IPS-20b (cell line): ENCODE results near the gene CCDC57.

ENCODE experiments used
- H3K27ac ChIP-seq: one replicate; pipeline ENCODE4 v1.5.1; 2013; ENCODE audit warnings: low read length
- H3K27me3 ChIP-seq: 2 replicates; pipeline ENCODE4 v1.6.1; 2013; ENCODE audit warnings: mild to moderate bottlenecking, low read length, inconsistent platforms; ENCODE audit not compliant: insufficient read depth
- H3K36me3 ChIP-seq: 2 replicates; pipeline ENCODE4 v1.6.1; 2013; ENCODE audit warnings: low read depth, mild to moderate bottlenecking, inconsistent platforms, low read length, moderate library complexity; ENCODE audit not compliant: insufficient read depth
- H3K4me1 ChIP-seq: 2 replicates; pipeline ENCODE4 v1.6.1; 2013; ENCODE audit warnings: mild to moderate bottlenecking, control low read depth, inconsistent platforms, low read length, moderate library complexity; ENCODE audit not compliant: insufficient read depth
- H3K4me3 ChIP-seq: 2 replicates; pipeline ENCODE4 v1.5.1; 2013; ENCODE audit warnings: mild to moderate bottlenecking, low read length, inconsistent platforms
- H3K9ac ChIP-seq: 2 replicates; pipeline ENCODE4 v1.6.1; 2013; ENCODE audit warnings: low read depth, mild to moderate bottlenecking, inconsistent platforms, low read length, moderate library complexity
- H3K9me3 ChIP-seq: 2 replicates; pipeline ENCODE4 v1.6.1; 2013; ENCODE audit warnings: mild to moderate bottlenecking, low read depth, low read length, inconsistent platforms; ENCODE audit not compliant: insufficient read depth

The CCDC57 gene

GRCh38 chr17:82126556-82127314 is 85.9 kb downstream of the CCDC57 start:
- Histone ChIP-seq H3K27ac (no peak overlapping the region), H3K27me3 (no peaks in the 10 kb centered on the region), H3K9ac (no peak overlapping the region)

DNA sequence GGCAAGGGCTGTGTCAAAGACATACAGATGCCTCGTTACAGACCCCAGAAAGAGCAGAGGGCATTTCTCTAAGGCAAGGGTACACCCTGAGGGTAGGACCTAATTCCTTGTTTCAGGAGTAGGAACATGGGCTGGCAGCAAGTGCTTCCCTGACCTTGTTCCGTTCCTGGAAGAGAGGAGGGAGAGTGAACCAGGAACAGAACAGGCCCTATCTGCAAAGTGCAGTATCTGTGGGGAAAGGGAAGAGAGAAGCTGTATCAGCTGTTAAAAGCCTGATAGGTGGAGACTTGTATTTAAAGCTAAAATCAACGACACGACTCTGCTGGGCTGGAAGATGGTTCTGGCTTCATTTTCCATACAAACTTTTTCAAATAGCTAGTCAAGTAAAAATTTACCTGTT is 88.5 kb downstream of the CCDC57 start:
- Histone ChIP-seq H3K27ac (no peak overlapping the region), H3K9me3 (no peaks in the 10 kb centered on the region), H3K4me1 (no peaks in the 10 kb centered on the region), H3K27me3 (no peaks in the 10 kb centered on the region), H3K36me3 (no peaks in the 10 kb centered on the region), H3K4me3 (no peak overlapping the region), H3K9ac (no peak overlapping the region)

More at GRCh38 chr17:82126556-82127314, 85.9 kb downstream of the CCDC57 start:
- no peak overlapping the region for H3K4me3 ChIP-seq
- H3K4me1 ChIP-seq = no peaks in the 10 kb centered on the region
- no peaks in the 10 kb centered on the region for H3K36me3 ChIP-seq
- no peaks in the 10 kb centered on the region for H3K9me3 ChIP-seq

- H3K9me3 ChIP-seq = no peaks in the 10 kb centered on the region
- H3K36me3 ChIP-seq = no peaks in the 10 kb centered on the region
- H3K4me1 ChIP-seq = peaks cover 7% of the 10 kb centered on the region
- H3K27me3 ChIP-seq = no peaks in the 10 kb centered on the region
- H3K27ac ChIP-seq = no peak overlapping the region
- no peak overlapping the region for H3K4me3 ChIP-seq
- H3K9ac ChIP-seq = no peak overlapping the region
Measured at GRCh38 chr17:82121660-82122629, 90.7 kb downstream of the CCDC57 start.

- no peaks in the 10 kb centered on the region for H3K9me3 ChIP-seq
- H3K4me1 ChIP-seq = peaks cover 7% of the 10 kb centered on the region
- H3K36me3 ChIP-seq = no peaks in the 10 kb centered on the region
- H3K9ac ChIP-seq = no peak overlapping the region
- no peak overlapping the region for H3K4me3 ChIP-seq
- no peak overlapping the region for H3K27ac ChIP-seq
- no peaks in the 10 kb centered on the region for H3K27me3 ChIP-seq
Measured at GRCh38 chr17:82121246-82121645, 91.4 kb downstream of the CCDC57 start.

DNA sequence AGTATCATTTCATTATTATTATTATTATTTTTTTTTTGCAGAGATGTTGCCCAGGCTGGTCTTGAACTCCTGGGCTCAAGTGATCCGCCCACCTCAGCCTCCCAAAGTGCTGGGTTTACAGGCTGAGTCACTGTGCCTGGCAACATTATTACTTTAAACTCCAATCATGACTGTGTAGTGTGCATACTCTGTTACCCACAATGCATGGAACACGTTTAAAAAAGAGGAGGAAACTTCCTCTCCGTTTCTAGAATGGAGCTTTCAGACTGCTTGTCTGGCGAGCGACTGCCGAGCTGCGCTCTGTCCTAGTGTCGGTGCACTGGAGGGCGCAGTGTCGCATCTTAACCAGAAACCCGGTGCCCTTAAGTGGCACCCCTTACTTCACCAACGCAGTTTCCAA is 92.5 kb downstream of the CCDC57 start:
- Histone ChIP-seq H3K27ac (no peak overlapping the region), H3K9me3 (no peaks in the 10 kb centered on the region), H3K27me3 (no peaks in the 10 kb centered on the region), H3K4me1 (peaks cover 7% of the 10 kb centered on the region), H3K4me3 (no peak overlapping the region), H3K36me3 (no peaks in the 10 kb centered on the region), H3K9ac (no peak overlapping the region)

GRCh38 chr17:82118815-82119380 is 93.7 kb downstream of the CCDC57 start:
- peaks cover 7% of the 10 kb centered on the region for H3K4me1 ChIP-seq
- no peak overlapping the region for H3K4me3 ChIP-seq
- H3K9ac ChIP-seq = no peak overlapping the region
- no peaks in the 10 kb centered on the region for H3K9me3 ChIP-seq
- H3K36me3 ChIP-seq = no peaks in the 10 kb centered on the region
- no peaks in the 10 kb centered on the region; the same call in 1 of the 2 replicates for H3K27me3 ChIP-seq
- H3K27ac ChIP-seq = no peak overlapping the region

DNA sequence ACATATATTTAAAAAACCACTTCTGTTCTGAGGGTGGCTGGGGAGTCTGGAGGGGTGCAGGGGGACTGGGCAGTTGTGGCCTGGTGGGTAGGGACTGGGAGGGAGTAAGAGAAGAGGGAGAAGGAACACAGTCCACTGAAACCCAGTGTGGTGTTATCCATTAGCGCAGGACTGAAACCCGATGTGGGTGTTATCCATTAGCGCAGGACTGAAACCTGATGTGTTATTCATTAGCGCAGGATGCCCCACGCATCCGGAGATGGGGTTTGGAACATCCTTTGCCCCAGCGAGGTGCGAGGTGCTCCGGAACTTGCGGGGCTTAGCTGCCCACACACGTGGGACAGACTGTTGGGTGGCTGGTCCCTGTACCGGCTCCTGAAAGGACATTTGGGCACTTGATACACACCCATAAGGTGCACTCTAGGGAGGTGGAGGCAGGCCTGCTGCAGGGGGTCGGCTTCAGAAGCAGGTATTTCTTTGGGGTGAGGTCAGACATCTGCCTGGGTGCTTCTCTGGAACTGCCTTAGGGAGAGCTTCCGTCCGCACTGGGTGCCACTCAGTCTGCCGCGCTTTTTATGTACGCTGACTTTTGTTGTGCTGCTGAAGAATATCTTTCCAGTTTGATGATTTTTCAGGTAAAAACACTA is 94.4 kb downstream of the CCDC57 start:
- Histone ChIP-seq H3K27me3 (no peaks in the 10 kb centered on the region; the same call in 1 of the 2 replicates), H3K9me3 (no peaks in the 10 kb centered on the region), H3K4me1 (peaks cover 7% of the 10 kb centered on the region), H3K27ac (no peak overlapping the region), H3K36me3 (no peaks in the 10 kb centered on the region), H3K9ac (no peak overlapping the region), H3K4me3 (no peak overlapping the region)

GRCh38 chr17:82117139-82118090 is 95.2 kb downstream of the CCDC57 start:
- no peaks in the 10 kb centered on the region for H3K9me3 ChIP-seq
- H3K4me1 ChIP-seq = peaks cover 7% of the 10 kb centered on the region
- H3K36me3 ChIP-seq = no peaks in the 10 kb centered on the region
- no peak overlapping the region for H3K27ac ChIP-seq
- H3K4me3 ChIP-seq = no peak overlapping the region
- H3K9ac ChIP-seq = no peak overlapping the region
- no peaks in the 10 kb centered on the region; the same call in 1 of the 2 replicates for H3K27me3 ChIP-seq

GRCh38 chr17:82116246-82116645 is 96.4 kb downstream of the CCDC57 start:
- Histone ChIP-seq H3K36me3 (no peaks in the 10 kb centered on the region), H3K27ac (no peak overlapping the region), H3K4me3 (no peak overlapping the region), H3K9me3 (no peaks in the 10 kb centered on the region), H3K27me3 (no peaks in the 10 kb centered on the region; the same call in 1 of the 2 replicates), H3K4me1 (peaks cover 7% of the 10 kb centered on the region), H3K9ac (no peak overlapping the region)

DNA sequence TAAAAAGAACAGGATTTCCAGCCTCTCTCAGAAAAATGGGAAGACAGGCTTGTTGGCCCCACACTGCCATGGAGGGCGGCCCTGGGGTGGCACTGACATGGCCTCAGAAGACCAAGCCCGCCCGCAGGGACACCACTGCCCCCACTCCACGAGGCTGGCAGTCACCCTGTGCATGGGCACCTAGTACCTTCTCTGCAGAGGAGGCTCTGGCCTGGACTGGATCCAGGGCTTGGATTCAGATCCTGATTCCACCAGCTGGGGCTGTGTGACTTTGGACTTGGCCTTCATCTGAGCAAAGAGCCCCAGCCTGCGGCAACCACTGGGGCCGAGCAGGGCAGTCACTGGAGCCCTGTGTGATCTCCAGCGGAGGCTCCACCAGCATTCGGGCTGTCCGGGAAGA is 97.8 kb downstream of the CCDC57 start:
- H3K4me3 ChIP-seq = no peak overlapping the region
- no peaks in the 10 kb centered on the region for H3K9me3 ChIP-seq
- no peak overlapping the region for H3K27ac ChIP-seq
- H3K27me3 ChIP-seq = no peaks in the 10 kb centered on the region; the same call in 1 of the 2 replicates
- H3K9ac ChIP-seq = no peak overlapping the region
- no peaks in the 10 kb centered on the region for H3K36me3 ChIP-seq
- H3K4me1 ChIP-seq = peaks cover 7% of the 10 kb centered on the region
